SK-N-MC (cell line): Measurements from ENCODE around the gene MCL1.

Source experiments
- EZH2 ChIP-seq: fragments of 200-600 bp; sonication (generic); IDR thresholded peaks from one replicate; pipeline ENCODE4 v1.6.1; 2017; ENCODE audit warnings: antibody characterized with exemption
- POLR2AphosphoS5 ChIP-seq: IDR thresholded peaks from 2 replicates; pipeline ENCODE4 v1.6.1; 2012; ENCODE audit warnings: mild to moderate bottlenecking, low read depth, low read length, borderline replicate concordance

DNA sequence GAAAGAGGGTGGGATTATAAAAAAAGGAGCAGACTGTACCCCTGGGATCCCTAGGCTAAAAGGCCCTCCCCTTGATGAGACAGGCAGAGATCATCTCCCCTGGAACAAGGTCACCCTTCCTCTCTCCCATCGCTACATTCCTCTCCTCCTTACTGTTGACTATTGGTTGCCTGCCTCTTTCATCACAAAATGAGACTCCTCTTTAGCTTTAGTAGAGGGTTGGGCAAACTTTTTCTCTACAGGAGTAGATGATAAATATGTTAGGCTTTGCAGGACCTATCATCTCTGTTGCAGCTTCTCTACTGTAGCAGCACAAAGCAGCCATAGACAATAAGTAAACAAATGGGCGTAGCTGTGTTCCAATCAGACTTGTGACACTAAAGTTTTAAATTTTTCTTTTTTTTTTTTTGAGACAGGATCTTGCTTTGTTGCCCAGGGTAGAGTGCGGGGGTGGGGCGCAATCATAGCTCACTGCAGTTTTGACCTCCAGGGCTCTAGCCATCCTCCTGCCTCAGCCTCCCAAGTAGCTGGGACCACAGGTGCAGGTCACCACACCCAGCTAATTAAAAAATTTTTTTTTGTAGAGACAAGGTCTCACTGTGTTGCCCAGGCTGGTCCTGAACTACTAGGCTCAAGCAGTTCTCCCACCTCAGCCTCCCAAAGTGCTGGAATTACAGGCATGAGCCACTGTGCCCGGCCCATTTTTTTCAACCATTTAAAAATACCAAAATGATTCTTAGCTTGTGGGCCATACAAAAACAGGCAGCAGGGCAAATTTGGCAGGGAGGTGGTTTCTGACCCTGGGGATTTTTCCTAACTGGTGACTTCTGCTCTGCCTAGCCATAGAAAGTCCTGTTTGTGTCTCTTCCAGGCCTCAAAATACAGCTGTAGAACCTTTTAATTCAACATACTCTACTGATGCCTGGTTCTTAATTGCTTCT lies 15.1 kb downstream of the MCL1 start:
- TF ChIP-seq EZH2: no peak
- TF ChIP-seq POLR2AphosphoS5: no peak
